Osteocyte (in vitro differentiated cells): ENCODE results near the gene MEIS2. TPM values are rescaled to one million over a fixed set of nuclear protein-coding genes. Genes with fewer than 3 reads are reported as not detected.

ENCODE experiments used
- DNase-seq: peaks from one replicate; pipeline ENCODE4 v3.0.0; 2021; ENCODE audit warnings: mixed read lengths; ENCODE audit not compliant: unreplicated experiment; ENCODE audit errors: extremely low spot score
- H3K27ac Mint-ChIP-seq: one replicate; pipeline ENCODE4 v1.8.0; 2021; ENCODE audit warnings: mild to moderate bottlenecking, mixed read lengths; ENCODE audit not compliant: unreplicated experiment
- H3K27me3 Mint-ChIP-seq: one replicate; pipeline ENCODE4 v1.8.0; 2021; ENCODE audit warnings: mixed read lengths; ENCODE audit not compliant: unreplicated experiment
- H3K36me3 Mint-ChIP-seq: one replicate; pipeline ENCODE4 v1.8.0; 2021; ENCODE audit warnings: mixed read lengths; ENCODE audit not compliant: unreplicated experiment
- H3K4me1 Mint-ChIP-seq: one replicate; pipeline ENCODE4 v1.8.0; 2021; ENCODE audit warnings: mixed read lengths; ENCODE audit not compliant: unreplicated experiment
- H3K4me3 Mint-ChIP-seq: one replicate; pipeline ENCODE4 v1.8.0; 2021; ENCODE audit warnings: mild to moderate bottlenecking, moderate library complexity, mixed read lengths; ENCODE audit not compliant: unreplicated experiment
- H3K9me3 Mint-ChIP-seq: one replicate; pipeline ENCODE4 v1.8.0; 2021; ENCODE audit warnings: mixed read lengths; ENCODE audit not compliant: unreplicated experiment
- total RNA-seq: library from RNA; stranded (reverse); gene quantifications from 2 replicates; pipeline ENCODE4 v1.2.1, GENCODE V29; 2021
- TF ChIP-seq, protein P1 (sequence below): fragments of 200-600 bp; sonication (generic); IDR thresholded peaks from 2 replicates; pipeline ENCODE4 v1.5.0; 2021; ENCODE audit warnings: antibody characterized with exemption, mild to moderate bottlenecking, moderate library complexity

The MEIS2 gene
- total RNA-seq, 1 donor from 2014 or later = 79.9 TPM

DNA sequence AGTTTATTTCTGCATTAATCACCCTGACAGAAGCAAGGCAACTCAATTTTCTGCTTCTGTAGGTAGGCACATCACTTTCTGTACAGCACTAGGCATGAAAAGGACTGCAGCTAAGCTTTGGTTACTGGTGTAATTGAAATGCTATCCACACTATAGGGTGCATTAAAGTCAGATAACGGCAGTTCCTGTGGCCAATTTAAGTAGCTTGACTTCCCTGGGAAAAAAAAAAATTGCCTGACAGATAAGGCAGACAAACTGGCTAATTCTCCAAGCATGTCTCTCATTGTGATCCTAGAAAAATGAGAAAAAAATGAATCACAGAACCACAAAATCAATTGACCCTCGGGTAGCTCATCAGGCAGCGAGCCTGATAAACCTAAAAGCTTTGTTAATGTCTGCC lies 151.4 kb downstream of the MEIS2 start:
- H3K36me3 Mint-ChIP-seq = peaks cover 35% of the 10 kb centered on the region
- H3K4me1 Mint-ChIP-seq = peaks cover 9% of the 10 kb centered on the region
- no peak overlapping the region for H3K4me3 Mint-ChIP-seq
- no peaks in the 10 kb centered on the region for H3K27me3 Mint-ChIP-seq
- H3K27ac Mint-ChIP-seq = no peak overlapping the region
- DNase-seq = no peak
- TF ChIP-seq, protein P1, sequence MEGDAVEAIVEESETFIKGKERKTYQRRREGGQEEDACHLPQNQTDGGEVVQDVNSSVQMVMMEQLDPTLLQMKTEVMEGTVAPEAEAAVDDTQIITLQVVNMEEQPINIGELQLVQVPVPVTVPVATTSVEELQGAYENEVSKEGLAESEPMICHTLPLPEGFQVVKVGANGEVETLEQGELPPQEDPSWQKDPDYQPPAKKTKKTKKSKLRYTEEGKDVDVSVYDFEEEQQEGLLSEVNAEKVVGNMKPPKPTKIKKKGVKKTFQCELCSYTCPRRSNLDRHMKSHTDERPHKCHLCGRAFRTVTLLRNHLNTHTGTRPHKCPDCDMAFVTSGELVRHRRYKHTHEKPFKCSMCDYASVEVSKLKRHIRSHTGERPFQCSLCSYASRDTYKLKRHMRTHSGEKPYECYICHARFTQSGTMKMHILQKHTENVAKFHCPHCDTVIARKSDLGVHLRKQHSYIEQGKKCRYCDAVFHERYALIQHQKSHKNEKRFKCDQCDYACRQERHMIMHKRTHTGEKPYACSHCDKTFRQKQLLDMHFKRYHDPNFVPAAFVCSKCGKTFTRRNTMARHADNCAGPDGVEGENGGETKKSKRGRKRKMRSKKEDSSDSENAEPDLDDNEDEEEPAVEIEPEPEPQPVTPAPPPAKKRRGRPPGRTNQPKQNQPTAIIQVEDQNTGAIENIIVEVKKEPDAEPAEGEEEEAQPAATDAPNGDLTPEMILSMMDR = no peak
- no peaks in the 10 kb centered on the region for H3K9me3 Mint-ChIP-seq

DNA sequence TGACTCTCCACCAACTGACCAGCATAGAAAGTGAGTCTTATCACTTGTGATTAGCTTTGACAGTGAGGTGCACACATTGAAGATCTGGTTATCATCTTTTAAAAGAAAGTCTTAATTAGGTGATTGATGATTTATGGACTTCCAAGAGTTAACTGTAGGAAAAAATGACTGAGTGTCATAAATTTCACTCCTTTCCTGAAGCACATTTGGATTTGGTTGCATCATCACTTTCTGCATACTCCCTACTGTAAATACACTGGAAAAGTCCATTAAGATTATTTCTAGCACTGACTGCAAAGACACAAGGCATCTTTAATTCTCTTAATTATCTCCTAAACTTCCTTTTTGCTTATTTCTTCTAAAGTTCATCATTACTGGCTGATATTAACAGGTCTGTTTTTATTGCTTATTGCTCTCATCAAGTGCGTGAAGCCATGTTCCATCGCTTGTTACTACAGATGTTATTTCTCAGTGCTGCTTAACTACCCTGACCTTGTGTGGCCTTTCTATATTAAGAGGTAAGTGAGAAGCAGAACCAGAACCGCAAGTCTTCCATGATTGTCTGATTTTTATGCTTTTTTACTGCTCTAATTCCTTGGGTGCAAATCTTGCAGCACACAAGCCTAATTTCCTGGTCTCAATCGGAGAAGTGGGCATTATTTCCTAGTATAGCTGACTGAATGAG lies 153.2 kb downstream of the MEIS2 start:
- H3K27ac Mint-ChIP-seq = no peak overlapping the region
- H3K9me3 Mint-ChIP-seq = no peaks in the 10 kb centered on the region
- H3K27me3 Mint-ChIP-seq = no peaks in the 10 kb centered on the region
- TF ChIP-seq, protein P1 = no peak
- no peak overlapping the region for H3K4me3 Mint-ChIP-seq
- H3K36me3 Mint-ChIP-seq = peaks cover 39% of the 10 kb centered on the region
- no peak for DNase-seq
- peaks cover 19% of the 10 kb centered on the region for H3K4me1 Mint-ChIP-seq

- no peaks in the 10 kb centered on the region for H3K27me3 Mint-ChIP-seq
- H3K4me1 Mint-ChIP-seq = peaks cover 17% of the 10 kb centered on the region
- H3K4me3 Mint-ChIP-seq = no peak overlapping the region
- H3K27ac Mint-ChIP-seq = peak overlapping the region; percentile 2
- H3K36me3 Mint-ChIP-seq = peaks cover 56% of the 10 kb centered on the region
- TF ChIP-seq, protein P1 = no peak
- DNase-seq = no peak
- H3K9me3 Mint-ChIP-seq = no peaks in the 10 kb centered on the region
Observed at GRCh38 chr15:36944442-36944841, 155.9 kb downstream of the MEIS2 start.

- Mint-ChIP-seq H3K36me3 (peaks cover 62% of the 10 kb centered on the region), H3K9me3 (no peaks in the 10 kb centered on the region), H3K4me1 (peaks cover 19% of the 10 kb centered on the region), H3K27ac (no peak overlapping the region), H3K4me3 (no peak overlapping the region), H3K27me3 (no peaks in the 10 kb centered on the region)
- TF ChIP-seq, protein P1 = no peak
- DNase-seq = no peak
Observed at GRCh38 chr15:36943508-36944361, 156.6 kb downstream of the MEIS2 start.

DNA sequence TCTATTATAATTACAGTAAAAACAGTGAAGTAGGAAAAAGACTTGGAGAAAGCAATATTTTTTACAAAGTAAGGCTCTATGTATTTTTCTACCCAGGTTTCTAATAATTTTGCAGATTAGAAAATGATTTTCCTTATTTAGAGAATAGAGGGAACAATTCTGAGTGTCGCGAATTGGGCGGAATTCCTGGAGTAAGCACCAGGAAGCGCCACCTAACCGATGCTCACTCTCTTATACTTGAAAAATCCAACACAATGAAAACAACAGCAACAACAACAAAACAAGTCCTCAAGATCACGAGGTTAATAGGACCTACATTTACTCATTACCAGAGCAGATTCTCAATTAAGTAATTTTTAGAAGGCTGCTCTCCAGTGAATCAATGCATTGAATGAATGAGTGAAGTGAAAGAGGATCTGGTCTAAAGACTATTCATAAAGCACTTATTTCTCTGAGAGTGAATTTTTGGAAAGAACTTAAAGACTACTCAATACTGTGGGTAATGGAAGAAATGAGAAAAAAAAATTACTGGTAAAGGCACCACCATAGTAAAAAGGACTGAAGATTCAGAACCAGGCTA lies 158.0 kb downstream of the MEIS2 start:
- TF ChIP-seq, protein P1 = no peak
- Mint-ChIP-seq H3K9me3 (no peaks in the 10 kb centered on the region), H3K4me1 (peaks cover 19% of the 10 kb centered on the region), H3K27ac (no peak overlapping the region), H3K36me3 (peaks cover 55% of the 10 kb centered on the region), H3K27me3 (no peaks in the 10 kb centered on the region), H3K4me3 (no peak overlapping the region)
- DNase-seq = no peak
